ENCODE results near the gene PTP4A1.
A peak's percentile ranks its signal among the peaks of the same experiment; 100 is the strongest.
"Not testable (repeated sequence)": the region's sequence is repeated elsewhere in the genome, so short reads cannot be mapped to it uniquely, and the experiment has no call there.

PTP4A1 gene

GRCh38 chr6:63572044-63572746, at the start of gene PTP4A1, which contains the start of gene LOC128125822:
Gene PTP4A1 (plus strand): TSS chr6:63572480. CDS start chr6:63576881, 4,401 bp downstream.
Gene LOC128125822 (plus strand): TSS chr6:63572480.
- Mint-ChIP-seq H3K27me3 (ENCODE audit: low read depth, poor library complexity) (peaks cover 6% of the 10 kb centered on the region), H3K4me1 (peaks cover 44% of the 10 kb centered on the region), H3K9me3 (peaks cover 12% of the 10 kb centered on the region), H3K36me3 (ENCODE audit: low read depth) (peaks cover 12% of the 10 kb centered on the region), H3K4me3 (peak within 1 kb of the TSS; percentile 97), H3K27ac (peak within 1 kb of the TSS; percentile 96)
- TF ChIP-seq CTCF (IDR thresholded peaks at IDR 0.05): no peak
- peak; percentile 96 for DNase-seq

- not testable (repeated sequence) for H3K27me3 Mint-ChIP-seq (ENCODE audit: low read depth, poor library complexity); H3K4me1 Mint-ChIP-seq; DNase-seq; H3K27ac Mint-ChIP-seq; H3K36me3 Mint-ChIP-seq (ENCODE audit: low read depth); H3K4me3 Mint-ChIP-seq; H3K9me3 Mint-ChIP-seq
Observed at GRCh38 chr6:63522911-63523287, 49.4 kb upstream of the PTP4A1 start.

GRCh38 chr6:63523630-63524029, 48.6 kb upstream of the PTP4A1 start:
- Mint-ChIP-seq H3K36me3 (ENCODE audit: low read depth) (no peaks in the 10 kb centered on the region), H3K27me3 (ENCODE audit: low read depth, poor library complexity) (no peaks in the 10 kb centered on the region), H3K4me1 (no peaks in the 10 kb centered on the region), H3K27ac (no peak overlapping the region), H3K9me3 (no peaks in the 10 kb centered on the region), H3K4me3 (no peak overlapping the region)
- TF ChIP-seq CTCF (IDR thresholded peaks at IDR 0.05): no peak
- DNase-seq: no peak

- TF ChIP-seq CTCF (IDR thresholded peaks at IDR 0.05): no peak
- no peak overlapping the region for H3K4me3 Mint-ChIP-seq
- no peaks in the 10 kb centered on the region for H3K36me3 Mint-ChIP-seq (ENCODE audit: low read depth)
- no peaks in the 10 kb centered on the region for H3K4me1 Mint-ChIP-seq
- H3K9me3 Mint-ChIP-seq: no peaks in the 10 kb centered on the region
- no peak overlapping the region for H3K27ac Mint-ChIP-seq
- peaks cover 8% of the 10 kb centered on the region for H3K27me3 Mint-ChIP-seq (ENCODE audit: low read depth, poor library complexity)
- no peak for DNase-seq
Observed at GRCh38 chr6:63525186-63525878, 46.9 kb upstream of the PTP4A1 start.

GRCh38 chr6:63526931-63527330, 45.3 kb upstream of the PTP4A1 start:
- H3K4me3 Mint-ChIP-seq: no peak overlapping the region
- H3K27me3 Mint-ChIP-seq (ENCODE audit: low read depth, poor library complexity): peaks cover 8% of the 10 kb centered on the region
- H3K36me3 Mint-ChIP-seq (ENCODE audit: low read depth): no peaks in the 10 kb centered on the region
- no peaks in the 10 kb centered on the region for H3K9me3 Mint-ChIP-seq
- TF ChIP-seq CTCF (IDR thresholded peaks at IDR 0.05): no peak
- no peak overlapping the region for H3K27ac Mint-ChIP-seq
- no peaks in the 10 kb centered on the region for H3K4me1 Mint-ChIP-seq
- no peak for DNase-seq

- H3K36me3 Mint-ChIP-seq (ENCODE audit: low read depth): no peaks in the 10 kb centered on the region
- H3K4me1 Mint-ChIP-seq: no peaks in the 10 kb centered on the region
- H3K9me3 Mint-ChIP-seq: no peaks in the 10 kb centered on the region
- DNase-seq: no peak
- no peak overlapping the region for H3K27ac Mint-ChIP-seq
- no peak for TF ChIP-seq CTCF (IDR thresholded peaks at IDR 0.05)
- H3K27me3 Mint-ChIP-seq (ENCODE audit: low read depth, poor library complexity): peaks cover 8% of the 10 kb centered on the region
- H3K4me3 Mint-ChIP-seq: no peak overlapping the region
Observed at GRCh38 chr6:63527658-63528514, 44.4 kb upstream of the PTP4A1 start.

Data from nephron progenitor cell (in vitro differentiated cells).